ENCODE measurements around the gene SCMH1.

The SCMH1 gene

GRCh38 chr1:40981691-40982448 lies 260.2 kb downstream of the SCMH1 start:
- Histone ChIP-seq H3K27me3 (no peaks in the 10 kb centered on the region), H3K4me1 (no peaks in the 10 kb centered on the region), H3K4me3 (ENCODE audit: low read depth, low read length) (peak overlapping the region; percentile 76), H3K9me3 (no peaks in the 10 kb centered on the region), H3K36me3 (peaks cover 37% of the 10 kb centered on the region)
- DNase-seq: no peak
- TF ChIP-seq, protein P1, sequence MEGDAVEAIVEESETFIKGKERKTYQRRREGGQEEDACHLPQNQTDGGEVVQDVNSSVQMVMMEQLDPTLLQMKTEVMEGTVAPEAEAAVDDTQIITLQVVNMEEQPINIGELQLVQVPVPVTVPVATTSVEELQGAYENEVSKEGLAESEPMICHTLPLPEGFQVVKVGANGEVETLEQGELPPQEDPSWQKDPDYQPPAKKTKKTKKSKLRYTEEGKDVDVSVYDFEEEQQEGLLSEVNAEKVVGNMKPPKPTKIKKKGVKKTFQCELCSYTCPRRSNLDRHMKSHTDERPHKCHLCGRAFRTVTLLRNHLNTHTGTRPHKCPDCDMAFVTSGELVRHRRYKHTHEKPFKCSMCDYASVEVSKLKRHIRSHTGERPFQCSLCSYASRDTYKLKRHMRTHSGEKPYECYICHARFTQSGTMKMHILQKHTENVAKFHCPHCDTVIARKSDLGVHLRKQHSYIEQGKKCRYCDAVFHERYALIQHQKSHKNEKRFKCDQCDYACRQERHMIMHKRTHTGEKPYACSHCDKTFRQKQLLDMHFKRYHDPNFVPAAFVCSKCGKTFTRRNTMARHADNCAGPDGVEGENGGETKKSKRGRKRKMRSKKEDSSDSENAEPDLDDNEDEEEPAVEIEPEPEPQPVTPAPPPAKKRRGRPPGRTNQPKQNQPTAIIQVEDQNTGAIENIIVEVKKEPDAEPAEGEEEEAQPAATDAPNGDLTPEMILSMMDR (IDR thresholded peaks at IDR 0.05; ENCODE audit: low read depth, low read length): no peak

GRCh38 chr1:40980453-40981121 lies 261.5 kb downstream of the SCMH1 start:
- no peaks in the 10 kb centered on the region for H3K27me3 ChIP-seq
- peak; percentile 30 for DNase-seq
- peaks cover 24% of the 10 kb centered on the region for H3K36me3 ChIP-seq
- H3K4me3 ChIP-seq (ENCODE audit: low read depth, low read length): peak overlapping the region; percentile 76
- no peaks in the 10 kb centered on the region for H3K4me1 ChIP-seq
- no peaks in the 10 kb centered on the region for H3K9me3 ChIP-seq
- TF ChIP-seq, protein P1 (IDR thresholded peaks at IDR 0.05; ENCODE audit: low read depth, low read length): no peak

DNA sequence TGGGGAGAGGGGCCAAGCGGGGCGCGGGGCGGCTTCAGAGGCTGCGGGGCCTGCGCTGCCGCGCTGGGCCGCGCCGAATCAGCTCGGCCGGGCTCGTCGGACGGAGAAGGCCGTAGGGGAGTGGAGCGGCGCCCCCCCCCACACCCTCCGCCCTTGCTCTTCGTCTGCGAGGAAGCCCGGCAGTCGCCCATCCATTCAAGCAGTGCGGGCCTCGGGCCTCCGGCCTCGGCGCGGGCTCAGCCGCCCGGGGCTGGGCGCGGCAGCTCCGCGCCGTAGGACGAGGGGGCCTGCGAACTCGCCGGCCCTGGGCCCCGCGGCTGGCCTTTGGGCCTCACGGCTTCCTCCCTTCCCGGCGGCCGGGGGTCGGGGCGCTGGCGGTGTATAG lies 262.0 kb downstream of the SCMH1 start:
- Histone ChIP-seq H3K27me3 (no peaks in the 10 kb centered on the region), H3K4me3 (ENCODE audit: low read depth, low read length) (peak overlapping the region; percentile 76), H3K4me1 (no peaks in the 10 kb centered on the region), H3K36me3 (peaks cover 19% of the 10 kb centered on the region), H3K9me3 (no peaks in the 10 kb centered on the region)
- TF ChIP-seq, protein P1 (IDR thresholded peaks at IDR 0.05; ENCODE audit: low read depth, low read length): no peak
- no peak for DNase-seq

DNA sequence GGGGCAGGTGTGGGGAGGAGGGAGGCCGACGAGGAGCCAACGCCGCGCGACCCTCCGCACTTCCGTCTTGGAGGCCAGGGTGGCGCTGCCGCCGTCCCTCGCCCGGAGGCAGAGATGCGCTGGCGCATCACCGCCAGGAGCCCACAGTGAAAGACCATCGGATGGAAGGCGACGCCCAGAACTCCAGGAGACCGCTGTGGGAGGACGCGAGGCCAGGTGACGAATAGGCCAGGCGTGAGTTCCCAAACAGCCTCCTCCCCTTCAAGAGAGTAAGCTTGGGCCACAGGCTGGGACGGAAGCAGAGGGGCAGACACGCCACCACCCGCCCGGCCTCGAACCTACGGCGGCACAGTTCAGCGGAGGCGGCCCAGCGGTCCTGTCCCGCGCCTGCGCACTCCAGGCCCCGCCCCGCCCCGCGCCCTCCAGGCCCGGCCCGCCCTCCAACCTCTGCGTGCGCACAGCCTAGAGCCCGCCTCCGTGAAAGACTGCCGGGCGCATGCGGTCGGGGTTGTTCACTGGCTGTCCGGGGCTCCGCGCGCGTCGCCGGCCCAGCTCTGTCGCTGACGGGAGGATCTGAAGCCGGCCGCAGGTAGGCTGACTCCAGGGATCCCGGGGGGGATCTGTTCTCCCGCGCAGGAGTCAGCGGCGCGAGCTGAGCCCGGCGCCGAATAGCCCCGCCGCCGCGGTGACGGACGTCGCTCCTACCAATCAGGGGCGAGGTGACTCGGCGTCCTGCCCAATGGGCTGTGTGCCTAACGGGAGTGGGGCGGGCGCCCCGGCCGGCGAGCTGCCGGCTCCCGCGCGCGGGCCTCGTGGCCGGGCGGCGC lies 262.7 kb downstream of the SCMH1 start, which contains the start of gene CTPS1:
Gene CTPS1 (plus strand): TSS at position 456 of the 827 bp plus-strand sequence. CDS start 3,595 bp downstream, outside the sequence.
- Histone ChIP-seq H3K9me3 (no peaks in the 10 kb centered on the region), H3K27me3 (no peaks in the 10 kb centered on the region), H3K4me3 (ENCODE audit: low read depth, low read length) (peak within 1 kb of the TSS; percentile 76), H3K4me1 (no peaks in the 10 kb centered on the region), H3K36me3 (peaks cover 13% of the 10 kb centered on the region)
- TF ChIP-seq, protein P1 (IDR thresholded peaks at IDR 0.05; ENCODE audit: low read depth, low read length): no peak
- peak; percentile 90 for DNase-seq

DNA sequence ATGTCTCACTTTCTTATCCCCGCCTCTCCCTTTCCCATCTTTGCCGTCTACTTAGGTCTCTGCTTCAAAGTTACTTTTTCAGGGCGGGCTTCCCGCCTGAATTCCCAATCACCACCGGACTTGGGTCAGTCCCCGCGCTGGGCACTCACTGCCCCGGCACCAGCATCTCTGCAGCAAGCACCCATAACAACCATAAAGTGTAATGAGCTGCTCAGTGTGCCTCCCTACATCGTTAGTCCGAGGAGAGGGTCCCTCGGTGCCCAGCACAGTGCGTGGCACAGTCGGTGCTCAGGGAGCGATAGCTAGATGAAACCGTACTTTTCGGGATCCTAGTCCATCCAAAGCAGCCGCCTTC lies 263.2 kb downstream of the SCMH1 start:
- TF ChIP-seq, protein P1 (IDR thresholded peaks at IDR 0.05; ENCODE audit: low read depth, low read length): no peak
- no peak for DNase-seq
- H3K4me1 ChIP-seq: no peaks in the 10 kb centered on the region

More for the DNA sequence above, 263.2 kb downstream of the SCMH1 start:
- Histone ChIP-seq H3K27me3 (no peaks in the 10 kb centered on the region), H3K36me3 (peaks cover 9% of the 10 kb centered on the region), H3K9me3 (no peaks in the 10 kb centered on the region), H3K4me3 (ENCODE audit: low read depth, low read length) (peak overlapping the region; percentile 54)

All from BE2C (cell line).